ENCODE measurements around the gene FAM237B. TPM values are rescaled to one million over a fixed set of nuclear protein-coding genes. Genes with fewer than 3 reads are reported as not detected.

FAM237B gene
- total and polyA plus RNA-seq, 2 of the 13 experiments (the other 11 are each of a cell fraction or from before 2014, with no cell fraction given), result not detected

GRCh38 chr7:90346336-90347125 lies 25.4 kb upstream of the FAM237B start, which contains the start of gene GTPBP10 (continued):
- no peak; the same call in 1 of the 2 replicates for TF ChIP-seq NFIC (IDR thresholded peaks at IDR 0.05; ENCODE audit: low read length)
- TF ChIP-seq, protein P1, sequence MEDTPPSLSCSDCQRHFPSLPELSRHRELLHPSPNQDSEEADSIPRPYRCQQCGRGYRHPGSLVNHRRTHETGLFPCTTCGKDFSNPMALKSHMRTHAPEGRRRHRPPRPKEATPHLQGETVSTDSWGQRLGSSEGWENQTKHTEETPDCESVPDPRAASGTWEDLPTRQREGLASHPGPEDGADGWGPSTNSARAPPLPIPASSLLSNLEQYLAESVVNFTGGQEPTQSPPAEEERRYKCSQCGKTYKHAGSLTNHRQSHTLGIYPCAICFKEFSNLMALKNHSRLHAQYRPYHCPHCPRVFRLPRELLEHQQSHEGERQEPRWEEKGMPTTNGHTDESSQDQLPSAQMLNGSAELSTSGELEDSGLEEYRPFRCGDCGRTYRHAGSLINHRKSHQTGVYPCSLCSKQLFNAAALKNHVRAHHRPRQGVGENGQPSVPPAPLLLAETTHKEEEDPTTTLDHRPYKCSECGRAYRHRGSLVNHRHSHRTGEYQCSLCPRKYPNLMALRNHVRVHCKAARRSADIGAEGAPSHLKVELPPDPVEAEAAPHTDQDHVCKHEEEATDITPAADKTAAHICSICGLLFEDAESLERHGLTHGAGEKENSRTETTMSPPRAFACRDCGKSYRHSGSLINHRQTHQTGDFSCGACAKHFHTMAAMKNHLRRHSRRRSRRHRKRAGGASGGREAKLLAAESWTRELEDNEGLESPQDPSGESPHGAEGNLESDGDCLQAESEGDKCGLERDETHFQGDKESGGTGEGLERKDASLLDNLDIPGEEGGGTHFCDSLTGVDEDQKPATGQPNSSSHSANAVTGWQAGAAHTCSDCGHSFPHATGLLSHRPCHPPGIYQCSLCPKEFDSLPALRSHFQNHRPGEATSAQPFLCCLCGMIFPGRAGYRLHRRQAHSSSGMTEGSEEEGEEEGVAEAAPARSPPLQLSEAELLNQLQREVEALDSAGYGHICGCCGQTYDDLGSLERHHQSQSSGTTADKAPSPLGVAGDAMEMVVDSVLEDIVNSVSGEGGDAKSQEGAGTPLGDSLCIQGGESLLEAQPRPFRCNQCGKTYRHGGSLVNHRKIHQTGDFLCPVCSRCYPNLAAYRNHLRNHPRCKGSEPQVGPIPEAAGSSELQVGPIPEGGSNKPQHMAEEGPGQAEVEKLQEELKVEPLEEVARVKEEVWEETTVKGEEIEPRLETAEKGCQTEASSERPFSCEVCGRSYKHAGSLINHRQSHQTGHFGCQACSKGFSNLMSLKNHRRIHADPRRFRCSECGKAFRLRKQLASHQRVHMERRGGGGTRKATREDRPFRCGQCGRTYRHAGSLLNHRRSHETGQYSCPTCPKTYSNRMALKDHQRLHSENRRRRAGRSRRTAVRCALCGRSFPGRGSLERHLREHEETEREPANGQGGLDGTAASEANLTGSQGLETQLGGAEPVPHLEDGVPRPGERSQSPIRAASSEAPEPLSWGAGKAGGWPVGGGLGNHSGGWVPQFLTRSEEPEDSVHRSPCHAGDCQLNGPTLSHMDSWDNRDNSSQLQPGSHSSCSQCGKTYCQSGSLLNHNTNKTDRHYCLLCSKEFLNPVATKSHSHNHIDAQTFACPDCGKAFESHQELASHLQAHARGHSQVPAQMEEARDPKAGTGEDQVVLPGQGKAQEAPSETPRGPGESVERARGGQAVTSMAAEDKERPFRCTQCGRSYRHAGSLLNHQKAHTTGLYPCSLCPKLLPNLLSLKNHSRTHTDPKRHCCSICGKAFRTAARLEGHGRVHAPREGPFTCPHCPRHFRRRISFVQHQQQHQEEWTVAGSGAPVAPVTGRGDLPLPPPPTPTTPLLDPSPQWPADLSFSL (CRISPR knock-in tag; IDR thresholded peaks at IDR 0.05), result 0 out of 2 replicates have a peak, but pooled peaks have one; percentile 50
- no peak; the same call in none of the 2 replicates for TF ChIP-seq ZNF543 (CRISPR knock-in tag; IDR thresholded peaks at IDR 0.05)
- peak; percentile 77; the same call in 1 of the 2 replicates for TF ChIP-seq ZSCAN21 (CRISPR knock-in tag; IDR thresholded peaks at IDR 0.05; ENCODE audit: borderline replicate concordance)
- no peak for TF ChIP-seq ZNF256 (CRISPR knock-in tag; conservative IDR thresholded peaks at IDR 0.05)
- no peak for TF ChIP-seq ARHGAP35 (CRISPR knock-in tag; IDR thresholded peaks at IDR 0.05; ENCODE audit: borderline replicate concordance)
- peak; percentile 94 for TF ChIP-seq DMAP1 (CRISPR knock-in tag; IDR thresholded peaks at IDR 0.05)
- no peak for TF ChIP-seq ZFP36L1 (CRISPR knock-in tag; IDR thresholded peaks at IDR 0.05)
- no peak; the same call in 1 of the 2 replicates for TF ChIP-seq KDM4B (CRISPR knock-in tag; IDR thresholded peaks at IDR 0.05)
- TF ChIP-seq ISL2 (CRISPR knock-in tag; IDR thresholded peaks at IDR 0.05), result no peak; the same call in 1 of the 2 replicates
- no peak for TF ChIP-seq ZFP62 (CRISPR knock-in tag; IDR thresholded peaks at IDR 0.05)
- TF ChIP-seq ZNF530 (CRISPR knock-in tag; IDR thresholded peaks at IDR 0.05; ENCODE audit: low read depth), result no peak
- TF ChIP-seq TOPORS (CRISPR knock-in tag; IDR thresholded peaks at IDR 0.05), result no peak
- TF ChIP-seq, protein P2, sequence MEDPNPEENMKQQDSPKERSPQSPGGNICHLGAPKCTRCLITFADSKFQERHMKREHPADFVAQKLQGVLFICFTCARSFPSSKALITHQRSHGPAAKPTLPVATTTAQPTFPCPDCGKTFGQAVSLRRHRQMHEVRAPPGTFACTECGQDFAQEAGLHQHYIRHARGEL (CRISPR knock-in tag; IDR thresholded peaks at IDR 0.05), result no peak
- TF ChIP-seq PAF1 (CRISPR knock-in tag; IDR thresholded peaks at IDR 0.05), result no peak
- TF ChIP-seq ELF3 (CRISPR knock-in tag; IDR thresholded peaks at IDR 0.05), result peak; percentile 94
- TF ChIP-seq RAD51 (IDR thresholded peaks at IDR 0.05; ENCODE audit: borderline replicate concordance), result no peak
- TF ChIP-seq ZBTB43 (CRISPR knock-in tag; conservative IDR thresholded peaks at IDR 0.05), result no peak; the same call in 1 of the 2 replicates
- TF ChIP-seq SKIL (CRISPR knock-in tag; IDR thresholded peaks at IDR 0.05; ENCODE audit: borderline replicate concordance), result no peak
- TF ChIP-seq FOXO1 (CRISPR knock-in tag; IDR thresholded peaks at IDR 0.05), result peak; percentile 64; the same call in 1 of the 2 replicates
- peak; percentile 74; the same call in 1 of the 2 replicates for TF ChIP-seq MEF2D (CRISPR knock-in tag; IDR thresholded peaks at IDR 0.05)
